T-helper 1 cell (primary cell): ENCODE measurements around the gene PRPF19.

ENCODE experiments used
- DNase-seq, 5 donors: peaks; one replicate each; pipeline ENCODE4 v3.0.0-alpha.2; 2012 to 2020

PRPF19 gene

DNA sequence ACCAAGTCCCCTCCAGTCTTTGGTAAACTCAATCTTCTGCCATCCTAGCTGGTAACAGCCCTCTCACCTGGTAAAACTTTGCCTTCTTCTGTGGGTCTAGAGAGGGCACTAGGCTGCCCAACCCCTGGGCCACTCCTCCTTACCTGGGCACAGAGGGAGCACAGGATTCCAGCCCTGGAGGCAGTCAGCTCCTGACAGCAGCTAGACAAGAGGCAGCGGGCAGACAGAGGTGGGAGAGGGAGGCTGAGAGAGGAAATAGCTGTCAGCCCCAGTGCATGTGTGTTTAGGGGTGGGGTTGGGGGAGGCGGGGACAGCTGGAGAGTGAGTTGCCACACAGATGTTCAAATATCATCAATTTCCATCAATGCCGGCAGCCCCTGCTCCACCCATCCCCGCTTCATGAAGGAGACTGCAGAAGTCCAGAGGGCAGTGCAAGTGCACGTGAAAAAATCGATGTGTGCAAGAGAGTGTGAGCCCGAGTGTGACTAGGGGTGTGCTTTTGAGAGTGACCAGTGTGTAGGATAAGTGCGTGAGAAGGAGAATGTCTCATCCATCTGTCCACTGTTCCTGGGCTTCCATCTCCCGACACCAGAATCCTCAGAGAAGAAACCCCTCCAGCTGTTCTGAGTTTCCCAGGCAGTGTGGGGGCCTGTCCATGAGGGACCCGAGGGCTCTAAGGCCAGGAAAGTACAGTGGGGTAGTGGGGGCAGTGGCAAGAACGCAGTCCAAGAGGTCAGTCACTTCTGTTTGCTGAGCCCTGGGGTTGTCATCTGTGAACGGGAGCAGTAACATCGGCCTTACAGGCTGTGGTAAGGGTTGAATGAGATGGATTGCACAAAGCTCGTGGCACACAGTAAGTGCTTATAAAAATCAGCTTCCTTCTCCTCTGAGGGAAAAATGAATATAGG is 50.4 kb downstream of the PRPF19 start, which contains the start of gene PTGDR2:
Gene PTGDR2 (minus strand): TSS at position 225 of the 908 bp plus-strand sequence. CDS start 2,228 bp downstream, outside the sequence.
- no peak for DNase-seq

DNA sequence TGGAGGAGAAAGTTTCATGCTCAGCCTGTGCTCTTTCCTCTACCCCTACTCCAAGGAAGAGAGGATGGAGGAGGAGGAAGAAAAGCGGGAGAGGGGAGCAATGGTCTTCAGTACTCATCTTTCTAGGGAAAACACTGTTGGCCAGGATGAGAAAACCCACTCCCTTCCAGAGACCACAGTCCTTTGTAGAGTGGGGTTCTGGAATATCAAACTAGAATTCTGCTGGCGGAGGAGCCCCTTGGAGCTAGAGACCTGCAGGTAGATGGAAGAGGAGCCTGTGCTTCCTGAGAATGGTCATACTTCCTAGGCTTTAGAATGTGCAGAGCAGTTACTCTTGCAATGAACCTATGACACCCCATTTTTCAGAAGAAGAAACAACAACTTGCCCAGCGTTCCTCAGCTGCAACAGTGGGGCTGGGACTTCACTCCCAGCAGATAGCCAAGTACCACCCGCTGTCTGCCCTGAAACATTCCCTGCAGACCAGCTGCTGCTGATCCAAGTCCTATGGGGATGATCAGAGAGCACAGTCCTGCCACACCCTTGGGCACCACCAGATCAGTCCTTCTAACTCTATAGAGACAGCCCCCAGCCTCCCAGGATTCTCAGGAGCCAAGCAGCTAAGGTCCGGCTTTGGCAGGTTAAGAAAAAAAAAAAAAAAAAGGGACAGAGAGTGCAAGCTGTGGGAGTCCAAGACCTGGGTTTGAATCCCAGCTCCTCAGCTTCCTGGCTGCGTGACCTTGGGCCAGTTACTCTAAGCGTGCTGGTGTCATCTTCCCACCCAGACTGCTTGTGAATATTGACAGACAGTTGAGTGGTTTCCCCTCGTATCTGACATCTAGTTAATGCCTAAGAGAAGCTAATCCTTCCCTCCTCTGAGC is 51.3 kb downstream of the PRPF19 start:
- DNase-seq, result no peak

DNA sequence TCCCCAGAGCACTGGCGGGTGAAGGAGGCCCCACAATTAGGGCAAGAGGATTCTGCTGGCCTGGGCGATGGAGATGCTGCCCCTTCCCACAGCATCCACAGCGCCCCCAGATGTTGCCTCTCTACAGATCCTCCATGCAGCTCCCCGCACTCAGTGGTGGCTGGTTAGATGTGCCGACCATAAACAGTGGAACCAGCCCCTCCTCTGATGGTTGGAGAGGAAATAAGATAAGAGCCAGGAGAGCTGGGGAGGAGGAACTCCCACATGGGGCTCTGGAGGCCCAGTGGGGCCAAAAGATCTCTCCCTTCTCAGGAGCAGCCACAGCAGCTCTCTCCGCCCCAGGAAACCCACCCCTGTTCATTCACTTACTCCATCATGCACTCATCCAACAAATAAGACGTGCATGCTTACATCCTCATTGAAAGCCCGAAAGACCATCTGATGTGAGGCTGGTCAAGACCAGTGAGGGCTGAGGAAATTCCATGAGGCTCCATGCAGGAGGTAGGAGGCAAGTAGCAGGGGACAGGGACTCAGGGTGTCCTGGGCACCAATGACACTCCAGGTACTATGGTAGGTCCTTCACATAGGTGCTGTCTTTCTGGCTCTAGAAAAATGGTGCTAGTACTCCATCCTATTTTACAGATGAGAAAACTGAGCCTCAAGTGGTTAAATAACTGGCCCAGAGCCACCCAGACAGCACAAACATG is 52.1 kb downstream of the PRPF19 start:
- DNase-seq, result no peak

DNA sequence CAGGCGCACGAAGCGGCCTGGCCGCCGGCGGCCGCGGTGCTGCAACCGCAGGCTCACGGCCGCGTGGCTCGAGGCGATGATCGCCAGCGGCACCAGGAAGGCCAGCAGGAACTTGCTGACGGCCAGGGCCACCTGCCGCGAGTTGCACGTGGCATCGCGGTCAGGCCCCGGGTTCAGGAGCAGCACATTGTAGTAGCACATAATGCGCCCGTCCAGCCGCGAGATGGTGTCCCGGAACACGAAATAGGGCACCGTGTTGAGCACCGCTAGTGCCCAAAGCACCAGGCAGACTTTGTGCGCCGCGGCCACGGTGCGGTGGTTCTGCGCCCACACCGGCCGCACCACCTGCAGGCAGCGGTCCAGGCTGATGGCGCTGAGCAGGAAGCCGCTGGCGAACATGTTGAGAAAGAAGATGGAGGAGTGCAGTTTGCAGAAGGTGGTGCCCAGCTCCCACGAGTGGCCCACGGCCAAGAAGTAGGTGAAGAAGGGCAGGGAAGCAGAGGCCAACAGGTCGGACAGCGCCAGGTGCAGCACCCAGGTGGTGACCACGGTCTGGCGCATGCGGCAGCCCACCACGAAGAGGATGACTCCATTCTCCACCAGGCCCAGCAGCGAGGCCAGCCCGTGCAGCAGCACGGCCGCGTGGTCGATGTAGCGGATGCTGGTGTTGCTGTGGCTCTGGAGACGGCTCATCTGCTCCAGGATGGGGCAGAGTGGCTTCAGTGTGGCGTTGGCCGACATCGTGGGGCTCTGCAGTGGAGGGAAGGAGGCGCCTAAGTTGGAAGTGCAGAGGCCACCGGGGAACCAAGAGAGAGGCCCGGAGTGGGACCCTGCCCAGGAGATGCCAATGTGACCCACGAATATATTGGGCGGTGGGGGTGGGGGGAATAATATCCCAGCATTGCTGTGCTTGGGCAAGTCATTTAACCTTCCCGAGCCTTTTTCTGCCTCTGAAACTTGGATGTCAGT is 53.1 kb downstream of the PRPF19 start:
- no peak for DNase-seq

DNA sequence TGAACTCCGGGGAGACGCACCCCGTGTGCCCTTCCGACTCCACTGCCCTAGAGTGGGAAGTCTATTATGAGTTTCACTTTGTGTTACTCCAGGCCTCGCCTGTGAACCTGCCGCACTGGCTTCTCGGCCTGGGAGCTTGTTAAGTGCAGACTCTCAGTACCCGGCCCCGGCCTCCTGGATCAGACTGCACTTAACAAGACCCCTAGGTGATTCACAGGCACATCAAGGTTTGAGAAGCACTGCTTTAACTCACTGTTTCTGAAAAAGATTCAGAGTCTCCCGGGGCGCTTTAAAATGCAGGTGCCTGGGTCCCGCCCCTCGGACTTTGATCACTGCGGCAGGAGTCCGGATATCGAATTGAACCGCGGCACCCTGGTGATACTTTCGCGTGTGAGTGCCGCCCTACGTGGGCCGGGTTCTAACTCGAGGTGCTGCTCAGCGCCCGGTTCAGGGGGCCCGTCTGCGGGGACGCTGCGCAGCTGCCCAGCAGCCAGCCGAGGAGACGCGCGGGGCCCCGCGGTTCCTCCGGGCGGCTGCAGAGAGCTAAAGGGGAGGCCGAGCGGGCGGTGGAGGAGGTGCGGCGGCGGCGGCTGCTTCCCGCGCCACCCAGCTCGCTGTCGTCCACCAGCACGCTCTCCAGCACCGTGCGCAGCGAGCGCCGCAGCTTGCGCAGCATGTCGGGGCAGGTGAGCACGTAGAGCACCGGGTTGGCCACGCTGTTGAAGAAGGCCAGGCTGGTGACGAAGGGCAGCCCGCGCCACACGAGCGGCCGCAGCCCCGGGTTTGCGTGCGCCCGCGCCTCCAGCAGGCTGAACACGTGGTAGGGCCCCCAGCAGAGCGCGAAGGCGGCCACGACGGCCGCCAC is 54.0 kb downstream of the PRPF19 start:
- no peak for DNase-seq

DNA sequence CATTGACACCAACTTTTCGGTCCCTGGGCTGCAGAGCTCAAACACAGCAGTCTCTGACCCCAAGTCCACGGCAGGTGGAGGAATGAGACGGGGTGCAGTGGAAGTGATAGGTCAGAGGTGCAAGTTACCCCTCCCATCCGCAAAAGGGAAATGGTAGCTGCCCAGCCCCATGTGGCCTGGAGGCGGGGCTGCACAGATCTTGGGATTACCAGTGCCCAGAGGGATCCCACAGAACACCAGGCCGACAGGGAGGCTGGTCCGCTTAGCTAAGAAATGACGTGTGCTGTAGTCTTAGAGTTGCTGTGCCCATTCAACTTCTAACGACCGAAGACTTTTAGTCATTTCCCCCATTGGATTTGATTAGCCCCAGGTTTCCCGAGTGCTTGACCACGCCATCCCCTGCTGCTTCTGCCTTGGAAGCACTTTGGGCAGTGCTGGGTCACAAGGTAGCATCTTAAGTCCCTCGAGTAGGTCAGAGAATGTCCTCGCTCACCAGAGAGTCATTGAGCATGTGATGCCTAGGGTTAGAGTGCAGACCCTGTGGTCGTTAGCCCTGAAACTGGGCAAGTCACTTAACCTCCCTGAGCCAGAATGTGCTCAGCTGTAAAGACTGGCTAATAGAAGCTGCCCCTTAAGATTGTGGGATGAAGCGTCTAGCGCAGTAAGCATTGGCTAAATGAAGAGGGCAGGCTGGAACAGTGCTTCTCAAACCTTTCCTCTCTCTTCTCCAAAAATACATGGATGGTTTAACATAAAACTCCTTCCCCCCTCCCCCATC is 54.9 kb downstream of the PRPF19 start:
- DNase-seq, result no peak

DNA sequence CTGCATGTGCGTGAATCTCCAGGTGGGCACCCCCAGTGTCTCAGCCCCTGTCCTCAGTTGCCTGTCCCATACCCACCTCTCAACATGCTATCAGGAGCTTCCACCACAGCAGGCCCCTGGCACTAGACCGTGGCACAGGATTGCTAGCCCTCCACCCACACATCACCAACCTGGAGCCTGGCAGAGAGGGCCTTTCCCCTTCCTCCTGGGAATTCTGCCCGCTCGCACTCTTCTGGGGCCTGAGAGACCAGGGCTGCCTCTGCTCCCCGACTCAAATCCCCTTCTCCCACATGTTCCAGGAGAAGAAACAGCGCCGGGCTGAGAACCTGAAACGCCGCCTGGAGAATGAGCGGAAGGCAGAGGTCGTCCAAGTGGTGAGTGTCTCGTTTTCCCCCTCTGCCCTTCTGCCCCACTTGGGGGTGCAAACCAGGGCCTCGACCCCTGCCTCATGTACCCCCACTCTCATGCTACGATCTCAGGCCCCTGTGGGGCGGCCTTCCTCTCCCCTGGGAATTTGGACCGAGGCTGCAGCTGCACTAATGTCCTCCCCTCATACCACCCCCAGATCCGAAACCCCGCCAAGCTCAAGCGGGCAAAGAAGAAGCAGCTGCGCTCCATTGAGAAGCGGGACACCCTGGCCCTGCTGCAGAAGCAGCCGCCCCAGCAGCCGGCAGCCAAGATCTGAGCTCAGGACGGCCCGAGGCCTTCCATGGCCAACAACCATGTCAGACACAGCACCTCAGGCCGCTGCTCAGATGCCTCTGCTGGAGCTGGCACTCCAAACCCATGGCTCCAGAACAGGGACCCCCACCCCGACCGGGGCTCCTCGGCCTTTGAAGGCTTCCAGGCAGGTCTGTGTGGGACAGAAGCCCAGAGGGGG is 56.5 kb downstream of the PRPF19 start:
- no peak for DNase-seq

DNA sequence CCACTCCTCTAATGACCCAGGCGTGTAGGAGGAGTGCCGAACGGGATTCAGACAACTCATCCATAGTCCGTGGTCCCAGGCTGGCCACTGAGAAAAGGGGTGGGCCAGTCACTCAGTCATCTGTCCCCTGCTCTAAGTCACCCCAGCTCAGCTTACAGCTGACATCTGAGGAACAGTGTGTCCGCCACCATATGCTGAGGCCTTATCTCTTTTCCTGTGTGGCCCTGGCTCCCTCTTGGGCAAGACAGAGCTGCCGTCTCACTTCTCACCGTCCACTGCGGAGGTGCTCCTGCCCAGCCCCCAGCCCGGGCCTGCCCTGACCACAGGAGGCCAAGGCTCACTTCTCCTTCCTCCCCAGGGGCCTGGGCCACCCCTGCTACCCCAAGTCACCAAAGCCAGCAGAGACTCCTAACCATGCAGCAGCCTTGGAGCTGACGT is 57.7 kb downstream of the PRPF19 start:
- no peak for DNase-seq

DNA sequence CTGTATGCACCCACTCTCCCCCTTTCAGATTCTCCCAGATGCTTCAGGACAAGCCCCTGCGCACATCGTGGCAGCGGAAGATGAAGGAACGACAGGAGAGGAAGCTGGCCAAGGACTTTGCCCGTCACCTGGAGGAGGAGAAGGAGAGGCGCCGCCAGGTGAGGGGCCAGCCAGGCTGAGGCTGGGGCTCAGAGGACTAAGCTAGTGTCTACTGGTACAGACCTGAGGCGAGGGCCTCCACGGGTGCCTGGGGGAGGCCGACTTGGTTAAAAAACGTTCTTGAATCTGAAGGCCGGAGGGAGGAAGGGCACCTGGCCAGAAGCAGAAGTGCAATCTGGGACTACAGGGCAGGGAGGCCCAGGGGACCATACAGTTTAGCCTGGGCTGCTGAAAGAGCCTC is 58.5 kb downstream of the PRPF19 start:
- no peak for DNase-seq

DNA sequence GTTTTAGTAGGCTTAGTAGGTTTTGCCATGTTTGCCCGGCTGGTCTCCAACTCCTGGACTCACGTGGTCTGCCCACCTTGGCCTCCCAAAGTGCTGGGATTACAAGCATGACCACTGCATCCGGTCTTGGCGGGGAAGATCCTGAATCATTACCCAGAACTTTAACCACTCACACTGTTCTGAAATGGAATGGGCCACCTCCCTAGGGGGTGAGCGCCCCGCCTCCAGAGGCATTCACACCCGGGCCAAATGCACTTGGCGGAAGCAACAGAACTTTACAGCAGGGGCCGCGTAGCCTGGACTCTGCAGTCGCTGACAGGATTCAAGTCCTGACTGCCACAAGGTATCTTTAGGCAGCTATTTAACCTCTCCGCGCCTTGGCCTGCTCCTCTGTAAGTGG is 59.1 kb downstream of the PRPF19 start:
- DNase-seq, result no peak

DNA sequence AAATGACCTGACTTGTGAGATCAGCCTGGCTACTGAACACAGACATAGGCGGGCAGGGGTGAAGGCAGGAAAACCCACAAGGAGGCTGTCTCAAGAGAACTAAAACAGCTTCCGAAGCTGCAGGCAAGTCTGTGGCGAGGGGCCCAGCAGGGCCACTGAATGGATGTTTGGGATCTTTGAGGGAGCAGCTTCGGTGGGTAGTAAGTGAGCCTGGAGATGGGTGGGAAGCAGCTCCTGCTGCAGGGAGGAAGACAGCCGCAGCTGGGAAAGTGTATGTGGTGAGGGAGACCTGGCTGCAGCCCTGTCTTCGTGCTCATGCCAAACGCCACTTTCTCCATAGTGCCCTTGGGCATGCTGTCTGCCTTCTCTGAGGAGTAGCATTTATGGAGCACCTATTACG is 61.0 kb downstream of the PRPF19 start:
- no peak for DNase-seq

DNA sequence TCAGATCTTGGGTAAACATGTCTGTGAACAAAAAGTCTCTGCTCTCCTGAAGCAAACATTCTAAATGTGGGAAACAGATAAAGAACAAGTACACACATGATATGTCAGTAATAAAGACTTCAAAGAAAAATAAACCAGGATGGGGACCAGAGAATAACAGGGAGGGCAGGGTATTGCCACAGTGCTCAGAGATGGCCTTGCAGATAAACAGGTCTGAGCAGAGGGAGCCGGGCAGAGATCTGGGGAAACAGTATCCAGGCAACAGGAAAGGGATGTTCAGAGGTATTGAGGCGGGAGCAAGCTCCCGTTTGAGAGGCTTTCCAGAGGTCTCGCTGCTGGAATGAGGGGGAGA is 61.5 kb downstream of the PRPF19 start:
- DNase-seq, result no peak

DNA sequence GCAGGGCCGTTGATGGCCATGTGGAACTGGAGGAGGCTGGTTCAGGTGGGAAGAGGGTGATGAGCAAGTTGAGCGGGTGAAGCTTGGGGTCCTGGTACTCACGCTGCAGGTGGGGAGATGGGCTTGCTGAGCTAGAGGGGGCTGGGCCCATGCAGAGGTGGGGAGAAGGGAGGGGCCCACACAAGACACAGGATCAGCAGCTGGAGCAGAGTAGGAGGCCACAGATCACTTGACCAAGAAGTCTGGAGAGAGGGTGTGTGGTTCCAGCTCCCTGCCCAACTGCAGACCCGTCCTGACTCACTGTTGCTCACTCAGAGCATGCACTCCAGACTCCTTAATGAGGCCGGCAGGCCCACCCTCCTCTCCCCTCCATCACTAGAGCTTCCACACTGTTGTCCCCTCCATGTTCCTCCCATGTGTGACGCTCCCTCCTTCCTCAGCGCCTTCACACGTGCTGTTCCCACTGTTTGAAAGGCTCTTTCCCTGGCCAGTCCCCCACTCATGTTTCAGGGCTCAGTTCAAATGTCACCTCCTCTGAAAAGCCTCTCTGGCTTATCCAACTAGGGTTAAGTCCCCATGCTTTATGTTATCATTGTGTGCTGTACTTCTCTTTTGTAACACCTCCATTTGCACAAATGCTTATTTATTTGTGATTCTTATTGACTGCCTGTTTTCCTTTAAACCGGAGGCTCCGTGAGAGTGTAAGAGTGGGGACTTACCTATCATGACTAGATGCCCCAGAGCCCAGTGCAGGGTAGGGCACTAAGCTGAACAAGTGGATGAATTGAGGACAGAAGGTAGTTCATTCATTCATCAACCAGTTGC is 62.1 kb downstream of the PRPF19 start:
- DNase-seq, result no peak

DNA sequence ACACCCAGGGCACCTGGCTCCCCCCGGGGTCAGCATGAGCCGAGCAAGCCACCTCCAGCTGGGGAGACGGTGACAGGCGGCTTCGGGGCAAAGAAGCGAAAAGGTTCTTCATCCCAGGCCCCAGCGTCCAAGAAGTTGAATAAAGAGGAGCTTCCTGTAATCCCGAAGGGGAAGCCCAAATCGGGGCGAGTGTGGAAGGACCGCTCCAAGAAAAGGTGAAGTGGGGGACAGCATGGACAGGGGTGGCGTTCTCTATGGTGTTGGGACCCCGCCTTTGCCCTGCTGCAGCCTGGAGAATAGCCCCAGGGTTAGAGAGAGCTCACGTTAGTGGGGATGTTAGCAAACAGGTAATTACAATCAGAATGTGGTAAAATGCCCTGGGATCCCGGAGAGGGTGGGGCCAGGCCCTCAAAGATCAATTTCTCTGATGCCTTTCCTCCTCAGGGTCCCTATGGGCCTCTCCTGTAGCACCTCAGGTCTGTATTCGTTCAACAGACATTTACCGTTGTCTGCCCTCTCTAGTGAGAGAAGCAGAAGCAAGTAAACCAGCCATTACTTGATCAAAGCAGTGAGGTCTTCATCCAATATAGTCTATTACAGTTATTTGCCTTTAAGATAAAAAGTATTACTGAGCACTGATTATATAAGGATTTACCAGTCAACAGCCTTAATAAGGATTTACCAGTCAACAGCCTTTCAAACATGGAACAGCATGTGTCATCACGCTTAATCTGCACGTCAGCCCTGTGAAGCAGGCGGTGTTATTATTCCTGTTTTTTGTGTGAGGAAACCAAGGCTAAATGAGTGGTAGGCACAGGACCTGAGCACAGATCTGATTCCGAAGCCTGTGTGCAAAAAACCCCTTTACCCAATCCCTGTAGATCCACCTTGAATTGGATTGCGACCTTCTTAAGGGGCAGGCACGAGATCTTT is 63.5 kb downstream of the PRPF19 start:
- no peak for DNase-seq

DNA sequence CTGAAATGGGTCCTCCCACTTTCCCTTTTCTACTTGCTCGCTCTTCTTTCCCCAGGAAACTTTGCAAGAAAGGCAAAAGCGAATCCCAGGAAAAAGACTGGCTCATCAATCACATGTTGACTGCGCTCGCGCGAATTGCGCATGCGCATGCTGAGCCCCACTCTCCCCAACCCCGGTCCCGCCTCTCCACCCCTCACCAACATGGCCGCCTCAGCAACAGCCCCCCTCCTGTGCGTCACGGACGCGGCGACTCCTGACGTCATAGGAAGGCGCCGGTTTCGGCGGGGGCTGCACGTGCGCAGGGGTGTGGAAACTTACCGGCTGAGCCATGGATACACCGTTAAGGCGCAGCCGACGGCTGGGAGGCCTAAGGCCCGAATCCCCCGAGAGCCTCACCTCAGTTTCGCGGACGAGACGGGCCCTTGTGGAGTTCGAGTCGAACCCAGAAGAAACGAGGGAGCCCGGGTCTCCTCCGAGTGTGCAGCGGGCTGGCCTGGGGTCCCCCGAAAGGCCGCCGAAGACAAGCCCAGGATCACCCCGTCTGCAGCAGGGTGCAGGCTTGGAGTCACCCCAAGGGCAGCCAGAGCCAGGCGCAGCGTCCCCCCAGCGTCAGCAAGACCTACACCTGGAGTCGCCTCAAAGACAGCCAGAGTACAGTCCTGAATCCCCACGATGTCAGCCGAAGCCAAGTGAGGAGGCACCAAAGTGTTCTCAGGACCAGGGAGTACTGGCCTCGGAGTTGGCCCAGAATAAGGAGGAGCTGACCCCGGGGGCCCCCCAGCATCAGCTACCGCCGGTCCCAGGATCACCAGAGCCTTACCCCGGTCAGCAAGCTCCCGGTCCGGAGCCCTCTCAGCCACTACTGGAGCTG is 64.4 kb downstream of the PRPF19 start, which contains the start of gene CCDC86:
Gene CCDC86 (plus strand): TSS at position 317 of the 871 bp plus-strand sequence. CDS start 12 bp downstream, at position 329.
- peak; percentile 94 to 98 (median 96) for DNase-seq
